Stimulated activated CD4-positive, alpha-beta T cell treated with anti-CD3 and anti-CD28 coated beads, Interleukin-4, amount 100 ng/mL, for 1 hour (primary cell): Measurements from ENCODE around the gene ZNF609.

Source experiments
- DNase-seq: peaks from one replicate; pipeline ENCODE4 v3.0.0-alpha.2; 2020

The ZNF609 gene, protein sequence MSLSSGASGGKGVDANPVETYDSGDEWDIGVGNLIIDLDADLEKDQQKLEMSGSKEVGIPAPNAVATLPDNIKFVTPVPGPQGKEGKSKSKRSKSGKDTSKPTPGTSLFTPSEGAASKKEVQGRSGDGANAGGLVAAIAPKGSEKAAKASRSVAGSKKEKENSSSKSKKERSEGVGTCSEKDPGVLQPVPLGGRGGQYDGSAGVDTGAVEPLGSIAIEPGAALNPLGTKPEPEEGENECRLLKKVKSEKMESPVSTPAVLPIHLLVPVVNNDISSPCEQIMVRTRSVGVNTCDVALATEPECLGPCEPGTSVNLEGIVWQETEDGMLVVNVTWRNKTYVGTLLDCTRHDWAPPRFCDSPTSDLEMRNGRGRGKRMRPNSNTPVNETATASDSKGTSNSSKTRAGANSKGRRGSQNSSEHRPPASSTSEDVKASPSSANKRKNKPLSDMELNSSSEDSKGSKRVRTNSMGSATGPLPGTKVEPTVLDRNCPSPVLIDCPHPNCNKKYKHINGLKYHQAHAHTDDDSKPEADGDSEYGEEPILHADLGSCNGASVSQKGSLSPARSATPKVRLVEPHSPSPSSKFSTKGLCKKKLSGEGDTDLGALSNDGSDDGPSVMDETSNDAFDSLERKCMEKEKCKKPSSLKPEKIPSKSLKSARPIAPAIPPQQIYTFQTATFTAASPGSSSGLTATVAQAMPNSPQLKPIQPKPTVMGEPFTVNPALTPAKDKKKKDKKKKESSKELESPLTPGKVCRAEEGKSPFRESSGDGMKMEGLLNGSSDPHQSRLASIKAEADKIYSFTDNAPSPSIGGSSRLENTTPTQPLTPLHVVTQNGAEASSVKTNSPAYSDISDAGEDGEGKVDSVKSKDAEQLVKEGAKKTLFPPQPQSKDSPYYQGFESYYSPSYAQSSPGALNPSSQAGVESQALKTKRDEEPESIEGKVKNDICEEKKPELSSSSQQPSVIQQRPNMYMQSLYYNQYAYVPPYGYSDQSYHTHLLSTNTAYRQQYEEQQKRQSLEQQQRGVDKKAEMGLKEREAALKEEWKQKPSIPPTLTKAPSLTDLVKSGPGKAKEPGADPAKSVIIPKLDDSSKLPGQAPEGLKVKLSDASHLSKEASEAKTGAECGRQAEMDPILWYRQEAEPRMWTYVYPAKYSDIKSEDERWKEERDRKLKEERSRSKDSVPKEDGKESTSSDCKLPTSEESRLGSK (N-terminal part only)

GRCh38 chr15:64460206-64460723 lies at the start of gene ZNF609:
ZNF609 (plus strand) TSS chr15:64460578; CDS start chr15:64499420, 38,842 bp downstream.
- DNase-seq = peak; percentile 93

DNA sequence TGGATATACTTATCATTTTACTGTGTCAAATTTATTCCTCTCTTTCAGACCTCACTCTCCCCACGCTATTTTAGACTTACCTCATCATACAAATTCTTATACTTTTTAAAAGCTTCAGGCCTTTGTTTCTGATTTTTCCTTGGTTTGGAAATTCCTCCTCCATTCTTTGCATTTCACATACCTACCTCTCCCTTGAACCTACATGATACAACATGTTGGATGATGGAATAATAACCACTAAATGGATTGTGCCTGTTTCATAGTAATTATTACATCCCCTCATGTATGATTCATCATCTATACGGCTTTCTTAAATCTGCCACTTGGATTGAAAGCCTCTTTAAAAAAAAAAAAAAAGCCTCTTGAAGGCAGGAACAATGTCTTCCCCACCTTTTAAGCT lies 48.2 kb upstream of the ZNF609 start:
- no peak for DNase-seq

DNA sequence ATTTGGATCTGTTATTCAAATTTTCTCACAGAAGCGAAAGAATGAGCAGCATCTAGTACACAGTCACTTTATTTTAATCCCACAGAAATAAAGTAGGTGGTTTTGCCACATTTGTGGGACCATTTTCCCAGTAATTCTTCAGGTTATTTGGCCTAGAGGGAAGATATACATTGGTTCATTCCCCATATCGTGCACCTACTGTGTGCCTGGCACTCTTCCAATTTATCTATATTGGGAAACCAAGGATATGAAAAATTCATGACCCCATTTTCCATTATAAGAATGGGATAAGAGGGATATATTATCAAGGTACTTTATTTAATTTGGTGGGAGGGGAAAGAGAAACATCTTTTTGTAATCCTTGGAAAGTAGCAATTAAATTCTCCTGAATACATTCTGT lies 37.7 kb upstream of the ZNF609 start:
- no peak for DNase-seq

DNA sequence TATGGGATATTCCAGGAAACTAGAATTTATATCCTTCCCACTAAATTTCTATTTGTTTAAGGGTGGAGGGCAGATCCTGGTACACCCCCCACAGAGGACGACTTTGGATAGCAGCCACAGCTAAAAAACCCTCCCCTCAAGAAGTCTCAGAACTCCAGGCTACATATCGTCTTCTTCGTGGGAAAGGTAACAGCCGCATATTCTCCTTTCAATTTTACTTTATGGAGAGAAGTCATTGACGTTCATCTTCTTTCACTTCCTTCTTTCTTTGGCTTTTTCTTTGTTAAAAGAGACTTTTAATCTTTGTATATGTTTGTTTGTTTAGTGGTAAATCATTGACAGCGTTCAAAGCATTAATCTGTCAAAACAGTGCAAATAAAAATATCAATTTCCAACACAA lies 36.4 kb upstream of the ZNF609 start:
- DNase-seq = no peak

GRCh38 chr15:64425221-64425620 lies 35.2 kb upstream of the ZNF609 start:
- DNase-seq = no peak

DNA sequence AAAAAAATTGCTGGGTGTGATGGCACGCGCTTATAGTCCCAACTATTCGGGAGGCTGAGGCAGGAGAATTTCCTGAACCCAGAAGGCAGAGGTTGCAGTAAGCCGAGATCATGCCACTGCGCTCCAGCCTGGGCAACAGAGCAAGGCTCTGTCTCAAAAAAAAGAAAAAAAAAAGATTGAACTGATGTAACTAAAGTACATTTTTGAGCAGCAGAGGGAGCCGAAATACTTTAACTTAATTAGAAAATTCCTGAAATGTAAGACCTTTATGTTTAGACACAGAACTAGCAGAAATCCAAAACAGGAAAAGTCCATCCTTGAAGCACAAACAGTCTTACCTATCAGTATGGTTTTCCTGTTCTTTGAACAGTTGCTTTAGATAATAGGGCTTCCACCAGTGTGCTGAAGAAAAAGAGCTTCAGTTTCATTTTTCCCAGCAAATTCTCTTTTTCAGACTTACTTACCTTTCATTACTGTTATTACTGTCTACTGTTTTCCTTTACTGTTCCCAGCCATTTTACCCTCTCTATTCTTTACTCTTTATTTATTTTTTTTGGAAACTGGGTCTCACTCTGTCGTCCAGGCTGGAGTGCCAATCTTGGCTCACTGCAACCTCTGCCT lies 33.4 kb upstream of the ZNF609 start:
- DNase-seq = no peak

DNA sequence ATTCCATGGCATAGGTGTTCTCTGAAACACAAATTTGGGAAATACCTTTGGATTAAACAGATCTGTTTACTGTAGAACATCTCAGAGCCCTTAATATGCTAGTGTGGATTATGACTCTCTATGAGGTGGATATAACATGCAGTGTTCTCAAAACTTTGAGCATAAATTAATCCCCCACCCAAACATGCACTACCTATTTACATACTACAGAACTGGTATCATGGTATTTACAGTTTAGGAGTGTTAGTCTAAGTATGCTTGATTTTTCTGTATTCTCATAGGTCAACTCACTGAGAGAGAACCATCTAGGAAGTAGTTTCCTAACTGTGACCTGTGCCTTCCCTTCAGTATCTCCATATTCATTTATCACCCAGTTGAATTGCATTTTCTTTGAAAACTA lies 30.9 kb upstream of the ZNF609 start:
- no peak for DNase-seq

DNA sequence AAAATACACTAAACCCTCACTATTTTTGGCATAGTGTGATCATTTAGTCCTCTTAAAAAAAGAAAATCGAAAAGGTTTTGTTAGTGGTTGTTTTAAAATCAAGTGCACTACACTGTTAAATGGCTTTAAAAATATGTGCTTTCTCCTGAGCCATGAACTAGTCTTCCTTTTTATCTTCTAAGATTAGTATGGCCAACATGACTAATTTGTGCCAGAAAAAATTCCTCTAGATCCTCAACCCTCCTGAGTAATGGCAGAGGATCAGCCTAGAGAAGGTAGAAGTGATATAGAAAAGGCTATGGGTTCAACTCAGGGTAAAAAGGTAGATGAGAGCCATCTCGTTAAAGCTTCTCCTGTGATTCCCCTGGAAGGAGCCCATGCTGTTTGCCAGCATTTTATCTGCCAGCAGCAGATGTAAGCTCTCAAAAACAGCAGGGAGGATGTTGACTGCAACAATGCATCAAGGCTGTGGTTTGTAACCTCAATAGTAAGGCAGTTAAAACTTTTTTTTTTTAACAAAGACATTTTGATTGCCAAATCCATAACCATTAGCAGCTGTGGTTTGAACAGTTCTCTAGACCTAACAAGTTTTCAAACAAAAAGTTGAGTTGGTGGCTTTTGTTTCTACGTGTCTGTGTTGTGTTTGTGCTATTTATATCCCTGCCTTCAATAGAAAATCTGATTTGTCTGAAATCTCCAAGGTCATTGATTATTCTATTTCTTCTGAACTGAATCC lies 30.2 kb upstream of the ZNF609 start:
- no peak for DNase-seq

DNA sequence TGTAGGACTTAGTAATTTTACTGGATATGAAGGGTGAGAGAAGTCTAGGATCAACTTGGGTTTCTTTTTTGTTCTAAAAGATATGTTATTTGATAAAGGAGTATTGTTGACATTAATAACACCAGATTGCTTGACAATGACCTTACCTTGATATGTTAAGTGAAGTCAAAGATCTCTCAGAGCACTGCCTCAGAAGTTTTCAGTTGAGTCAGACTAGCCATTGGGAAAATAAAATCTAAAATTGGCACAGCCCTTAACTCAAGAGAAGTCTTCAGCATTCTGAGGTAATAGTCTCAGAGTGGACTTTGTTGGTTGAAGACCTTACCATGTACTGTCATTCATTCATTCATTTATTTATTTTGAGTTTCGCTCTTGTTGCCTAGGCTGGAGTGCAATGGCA lies 22.4 kb upstream of the ZNF609 start:
- DNase-seq = no peak

DNA sequence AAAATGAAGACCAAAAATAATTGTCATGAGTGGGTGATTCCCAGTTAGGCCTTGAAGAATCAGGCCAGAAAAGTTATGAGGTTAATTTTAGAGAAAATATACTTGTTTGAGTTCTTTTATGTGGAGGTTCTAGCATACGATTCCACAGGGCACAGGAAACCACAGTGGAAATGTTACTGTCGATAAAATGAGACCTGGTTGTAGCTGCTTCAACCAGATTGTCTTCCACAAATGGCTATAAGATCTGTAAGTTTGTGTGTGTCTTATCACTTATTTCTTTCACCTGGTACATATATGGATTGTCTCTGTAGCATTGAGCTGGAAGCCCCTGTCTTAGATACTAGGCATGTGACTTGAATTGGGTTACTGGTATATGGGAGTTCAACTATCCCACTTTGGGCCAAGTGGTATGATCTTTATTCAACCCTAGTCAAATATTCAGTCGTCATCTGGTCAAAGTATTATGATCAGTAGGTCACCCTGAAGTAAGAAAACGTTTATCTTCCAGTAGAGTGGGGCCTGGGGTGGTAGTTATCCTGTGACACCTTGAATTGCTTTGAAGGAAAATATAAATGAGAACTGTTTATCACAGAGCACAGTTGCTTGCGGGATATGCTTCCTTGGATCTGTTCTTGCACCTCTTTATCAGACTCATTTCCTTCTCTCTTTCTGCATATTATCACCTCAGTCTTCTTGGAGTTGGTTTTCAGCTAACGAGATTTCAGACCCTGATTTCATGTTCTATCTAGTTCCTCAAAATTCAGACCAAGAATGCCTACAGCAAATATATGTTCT lies 21.5 kb upstream of the ZNF609 start:
- DNase-seq = no peak

- no peak for DNase-seq
Measured at GRCh38 chr15:64441852-64442251, 18.5 kb upstream of the ZNF609 start.

GRCh38 chr15:64443016-64443415 lies 17.4 kb upstream of the ZNF609 start:
- DNase-seq = no peak

GRCh38 chr15:64443747-64444621 lies 16.4 kb upstream of the ZNF609 start:
- DNase-seq = no peak

GRCh38 chr15:64444836-64445235 lies 15.5 kb upstream of the ZNF609 start:
- no peak for DNase-seq

- no peak for DNase-seq
Measured at GRCh38 chr15:64447536-64448315, 12.7 kb upstream of the ZNF609 start.

GRCh38 chr15:64452988-64453688 lies 7.2 kb upstream of the ZNF609 start:
- no peak for DNase-seq

GRCh38 chr15:64453689-64454037 lies 6.7 kb upstream of the ZNF609 start:
- DNase-seq = no peak

DNA sequence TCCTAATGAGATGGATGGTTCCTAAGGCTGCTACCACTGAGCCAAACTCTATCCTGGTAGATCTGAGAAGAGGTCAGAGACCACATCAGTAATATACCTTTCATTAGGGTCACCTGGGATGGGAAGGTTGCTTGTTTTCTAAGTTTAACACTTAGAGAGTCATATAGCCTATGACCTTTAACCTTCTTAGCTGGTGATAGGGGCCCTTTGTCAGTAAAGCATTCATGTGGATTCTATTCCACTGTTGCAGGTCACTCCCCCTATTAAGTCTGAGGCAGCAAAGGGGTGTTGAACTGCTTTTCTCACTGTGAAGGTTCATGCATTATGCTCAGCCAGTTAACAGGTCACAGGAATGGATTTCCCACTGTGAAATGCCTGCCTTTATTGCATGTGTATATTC lies 6.1 kb upstream of the ZNF609 start:
- no peak for DNase-seq

DNA sequence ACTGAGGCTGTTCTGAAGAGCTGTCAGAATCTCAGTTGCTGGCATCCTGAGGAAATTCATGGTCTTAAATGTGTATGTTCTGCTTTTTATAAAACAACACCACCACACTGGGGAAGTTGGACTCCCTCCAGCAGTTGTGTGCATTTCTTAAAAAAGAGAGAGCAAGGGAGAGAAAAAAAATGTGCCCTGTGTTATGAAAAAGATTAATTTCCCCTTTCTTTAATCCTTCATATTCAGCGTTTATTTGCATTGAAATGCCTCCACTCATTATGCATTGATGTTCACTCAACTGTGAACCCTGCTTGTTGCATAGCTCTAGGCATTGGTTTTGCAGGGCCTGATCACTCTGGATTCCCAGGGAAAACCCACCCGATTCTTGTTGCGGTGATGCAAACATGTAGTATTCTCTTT lies 4.4 kb upstream of the ZNF609 start:
- no peak for DNase-seq
